ENCODE data around the gene TTC7B. TPM values are rescaled to one million over a fixed set of nuclear protein-coding genes. Genes with fewer than 3 reads are reported as not detected.

Gene TTC7B
- total and polyA plus RNA-seq, 2 of the 13 experiments (the other 11 are each of a cell fraction or from before 2014, with no cell fraction given): 1.3 to 3.2 TPM

GRCh38 chr14:90846511-90846910, 30.3 kb upstream of the TTC7B start:
- Histone ChIP-seq H3K4me2 (ENCODE audit: low read depth, low read length) (no peak overlapping the region), H3K27me3 (ENCODE audit: control insufficient read depth in 1 of 2, insufficient read depth in 2 of 2, low read length in 2 of 2) (peaks cover 0 to 5% of the 10 kb centered on the region in 2 experiments; a peak in 2 of 5 replicates), H4K20me1 (ENCODE audit: insufficient read depth, low read length) (no peaks in the 10 kb centered on the region), H3K79me2 (ENCODE audit: insufficient read depth, low read length) (no peaks in the 10 kb centered on the region), H3K4me1 (ENCODE audit: insufficient read depth, low read length) (peaks cover 26% of the 10 kb centered on the region), H3K36me3 (replicated peaks in 1 of 2; ENCODE audit: control insufficient read depth in 1 of 2, insufficient read depth in 2 of 2, low read length in 2 of 2) (no peaks in the 10 kb centered on the region), H3K9ac (ENCODE audit: insufficient read depth, low read depth, low read length) (no peak overlapping the region), H3K9me3 (ENCODE audit: low read length) (no peaks in the 10 kb centered on the region), H2AFZ (ENCODE audit: low read length) (no peak overlapping the region), H3K27ac (ENCODE audit: extremely low read length, insufficient read depth, low read length) (no peak overlapping the region), H3K4me3 (replicated peaks in 1 of 3; ENCODE audit: insufficient read depth in 1 of 3, low read depth in 2 of 3, low read length in 3 of 3) (no peak overlapping the region)
- no peak for DNase-seq (ENCODE audit: low spot score)
- TF ChIP-seq ZNF577 (CRISPR knock-in tag; IDR thresholded peaks at IDR 0.05; ENCODE audit: borderline replicate concordance, low read depth) (no peak), NR2F6 (IDR thresholded peaks at IDR 0.05) (no peak), NR2F6 (CRISPR knock-in tag; IDR thresholded peaks at IDR 0.05) (no peak), ZNF589 (CRISPR knock-in tag; conservative IDR thresholded peaks at IDR 0.05) (no peak), SNAI1 (CRISPR knock-in tag; IDR thresholded peaks at IDR 0.05; ENCODE audit: borderline replicate concordance) (no peak), MAX (IDR thresholded peaks at IDR 0.05) (no peak), ZBTB4 (CRISPR knock-in tag; IDR thresholded peaks at IDR 0.05; ENCODE audit: borderline replicate concordance) (no peak), STAT6 (CRISPR knock-in tag; IDR thresholded peaks at IDR 0.05; ENCODE audit: borderline replicate concordance) (no peak), ZNF513 (CRISPR knock-in tag; conservative IDR thresholded peaks at IDR 0.05) (no peak), ZFP36L2 (CRISPR knock-in tag; IDR thresholded peaks at IDR 0.05) (no peak), NFRKB (IDR thresholded peaks at IDR 0.05) (no peak), TFE3 (CRISPR knock-in tag; IDR thresholded peaks at IDR 0.05) (no peak)
- BruUV-seq (replicated peaks): no TSS peak
- CTCF ChIA-PET (ENCODE audit: low intra/inter-chr PET ratio, low total read pairs): no interaction called here
- ATAC-seq: no peak
- in situ Hi-C loops (cut with HindIII; ENCODE audit: extremely low pct_ligation_motif_present, low pct_unique_long_range_greater_than_20kb) (no loop called here), intact Hi-C loops (cut with micrococcal nuclease; ENCODE audit: unreplicated experiment) (no loop called here)
- POLR2A ChIA-PET: no interaction called here
- WGBS (ENCODE audit: low lambda C conversion rate): 1% methylated on average over 4 of the region's 4 CpGs
- FAIRE-seq: no peak
